Measurements from ENCODE around the gene PFKFB4.

The PFKFB4 gene

DNA sequence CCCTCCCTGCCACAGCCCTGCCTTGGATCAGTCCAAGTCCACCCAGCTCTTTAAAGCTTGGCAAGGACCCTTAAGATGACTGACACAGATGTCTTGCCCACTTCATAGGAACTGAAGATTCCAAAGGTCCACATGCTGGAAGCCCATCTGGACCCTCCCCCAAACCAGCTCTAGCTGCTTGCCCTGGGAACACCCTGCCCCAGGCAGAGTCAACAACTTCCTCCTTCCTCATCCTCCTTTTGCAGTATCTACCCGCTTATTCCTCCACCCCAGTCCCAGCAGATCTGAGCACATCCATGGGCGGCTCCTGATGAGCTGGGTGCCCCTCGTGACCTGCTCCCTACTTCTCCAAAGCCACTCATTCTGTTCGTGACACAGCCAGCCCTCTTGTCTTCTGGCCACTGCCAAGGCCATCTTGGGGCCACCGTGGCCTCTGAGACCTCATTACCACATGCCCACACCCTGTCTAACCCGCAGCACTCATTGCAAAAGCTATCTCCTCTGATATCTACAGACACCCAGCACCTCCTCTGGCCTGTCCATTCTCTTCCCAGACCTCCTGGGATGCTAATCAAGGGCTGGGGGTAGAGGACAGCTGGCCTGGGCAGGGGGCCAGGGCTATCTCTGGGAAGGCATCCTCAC, 2.0 kb upstream of the PFKFB4 start:
- Histone ChIP-seq H3K27me3 (ENCODE audit: insufficient read depth, poor library complexity, severe bottlenecking) (no peaks in the 10 kb centered on the region), H3K4me3 (replicated peaks; ENCODE audit: insufficient read depth, low read length) (no peak overlapping the region), H3K27ac (replicated peaks) (peak overlapping the region; percentile 42)
- TF ChIP-seq, protein P1, sequence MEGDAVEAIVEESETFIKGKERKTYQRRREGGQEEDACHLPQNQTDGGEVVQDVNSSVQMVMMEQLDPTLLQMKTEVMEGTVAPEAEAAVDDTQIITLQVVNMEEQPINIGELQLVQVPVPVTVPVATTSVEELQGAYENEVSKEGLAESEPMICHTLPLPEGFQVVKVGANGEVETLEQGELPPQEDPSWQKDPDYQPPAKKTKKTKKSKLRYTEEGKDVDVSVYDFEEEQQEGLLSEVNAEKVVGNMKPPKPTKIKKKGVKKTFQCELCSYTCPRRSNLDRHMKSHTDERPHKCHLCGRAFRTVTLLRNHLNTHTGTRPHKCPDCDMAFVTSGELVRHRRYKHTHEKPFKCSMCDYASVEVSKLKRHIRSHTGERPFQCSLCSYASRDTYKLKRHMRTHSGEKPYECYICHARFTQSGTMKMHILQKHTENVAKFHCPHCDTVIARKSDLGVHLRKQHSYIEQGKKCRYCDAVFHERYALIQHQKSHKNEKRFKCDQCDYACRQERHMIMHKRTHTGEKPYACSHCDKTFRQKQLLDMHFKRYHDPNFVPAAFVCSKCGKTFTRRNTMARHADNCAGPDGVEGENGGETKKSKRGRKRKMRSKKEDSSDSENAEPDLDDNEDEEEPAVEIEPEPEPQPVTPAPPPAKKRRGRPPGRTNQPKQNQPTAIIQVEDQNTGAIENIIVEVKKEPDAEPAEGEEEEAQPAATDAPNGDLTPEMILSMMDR (IDR thresholded peaks at IDR 0.05; ENCODE audit: insufficient read depth, low read length) = no peak
- TF ChIP-seq, protein P2, sequence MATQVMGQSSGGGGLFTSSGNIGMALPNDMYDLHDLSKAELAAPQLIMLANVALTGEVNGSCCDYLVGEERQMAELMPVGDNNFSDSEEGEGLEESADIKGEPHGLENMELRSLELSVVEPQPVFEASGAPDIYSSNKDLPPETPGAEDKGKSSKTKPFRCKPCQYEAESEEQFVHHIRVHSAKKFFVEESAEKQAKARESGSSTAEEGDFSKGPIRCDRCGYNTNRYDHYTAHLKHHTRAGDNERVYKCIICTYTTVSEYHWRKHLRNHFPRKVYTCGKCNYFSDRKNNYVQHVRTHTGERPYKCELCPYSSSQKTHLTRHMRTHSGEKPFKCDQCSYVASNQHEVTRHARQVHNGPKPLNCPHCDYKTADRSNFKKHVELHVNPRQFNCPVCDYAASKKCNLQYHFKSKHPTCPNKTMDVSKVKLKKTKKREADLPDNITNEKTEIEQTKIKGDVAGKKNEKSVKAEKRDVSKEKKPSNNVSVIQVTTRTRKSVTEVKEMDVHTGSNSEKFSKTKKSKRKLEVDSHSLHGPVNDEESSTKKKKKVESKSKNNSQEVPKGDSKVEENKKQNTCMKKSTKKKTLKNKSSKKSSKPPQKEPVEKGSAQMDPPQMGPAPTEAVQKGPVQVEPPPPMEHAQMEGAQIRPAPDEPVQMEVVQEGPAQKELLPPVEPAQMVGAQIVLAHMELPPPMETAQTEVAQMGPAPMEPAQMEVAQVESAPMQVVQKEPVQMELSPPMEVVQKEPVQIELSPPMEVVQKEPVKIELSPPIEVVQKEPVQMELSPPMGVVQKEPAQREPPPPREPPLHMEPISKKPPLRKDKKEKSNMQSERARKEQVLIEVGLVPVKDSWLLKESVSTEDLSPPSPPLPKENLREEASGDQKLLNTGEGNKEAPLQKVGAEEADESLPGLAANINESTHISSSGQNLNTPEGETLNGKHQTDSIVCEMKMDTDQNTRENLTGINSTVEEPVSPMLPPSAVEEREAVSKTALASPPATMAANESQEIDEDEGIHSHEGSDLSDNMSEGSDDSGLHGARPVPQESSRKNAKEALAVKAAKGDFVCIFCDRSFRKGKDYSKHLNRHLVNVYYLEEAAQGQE (IDR thresholded peaks at IDR 0.05; ENCODE audit: insufficient replicate concordance, low read depth) = no peak
- TF ChIP-seq GABPA (IDR thresholded peaks at IDR 0.05; ENCODE audit: low read depth) = no peak
- no peak for TF ChIP-seq SPI1 (IDR thresholded peaks at IDR 0.05; ENCODE audit: borderline replicate concordance, low read depth)
- no peak for TF ChIP-seq POLR2AphosphoS5 (IDR thresholded peaks at IDR 0.05; ENCODE audit: low read depth)
- peak; percentile 74 to 78 for DNase-seq (ENCODE audit: low read depth in 1 of 2, low spot score in 1 of 2)

DNA sequence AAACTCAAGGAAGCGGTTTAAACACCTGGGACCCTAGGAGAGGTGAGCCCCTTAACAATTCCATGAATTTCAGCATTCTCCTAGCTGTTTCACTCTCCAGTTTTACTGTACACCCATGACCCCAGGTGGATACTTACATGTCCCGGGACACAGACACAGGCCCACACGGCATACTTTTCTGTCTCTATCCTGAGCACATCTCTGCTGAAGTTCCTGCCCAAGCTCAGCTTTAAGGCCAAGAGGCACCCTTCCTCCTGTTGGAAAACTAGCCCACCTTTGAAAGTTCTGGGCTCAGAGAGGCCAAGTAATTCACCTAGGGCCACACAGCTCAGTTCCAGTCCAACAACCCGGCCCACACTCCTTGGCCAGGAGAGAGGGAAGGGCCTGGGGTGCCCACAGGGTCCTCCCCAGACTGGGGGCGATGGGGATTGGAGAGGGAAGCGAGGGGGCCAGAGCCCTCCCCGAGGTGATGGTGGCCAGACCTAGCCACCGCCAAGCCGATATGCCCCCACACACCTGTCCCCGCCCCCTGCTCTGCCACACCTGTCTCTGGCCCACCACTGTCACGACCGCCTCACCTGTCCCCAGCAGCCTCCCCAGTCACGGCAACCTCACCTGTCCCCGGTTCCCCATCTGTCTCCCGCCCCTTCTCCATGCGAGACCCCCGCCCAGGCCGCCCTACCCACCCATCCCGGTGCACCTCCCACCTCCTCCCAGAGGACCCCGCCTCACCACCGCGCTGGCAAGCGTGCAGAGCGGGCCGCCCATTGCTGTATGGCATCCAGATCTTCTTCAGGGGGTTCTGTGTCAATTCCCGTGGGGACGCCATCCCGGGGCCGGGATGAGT, 431 bp downstream of the PFKFB4 start:
- TF ChIP-seq GABPA (IDR thresholded peaks at IDR 0.05; ENCODE audit: low read depth) (no peak), POLR2AphosphoS5 (IDR thresholded peaks at IDR 0.05; ENCODE audit: low read depth) (no peak)
- TF ChIP-seq, protein P2 (IDR thresholded peaks at IDR 0.05; ENCODE audit: insufficient replicate concordance, low read depth) = no peak
- H3K27ac ChIP-seq (replicated peaks) = peak overlapping the region; percentile 92; the same call in 1 of the 2 replicates
- peak overlapping the region; percentile 74 for H3K4me3 ChIP-seq (replicated peaks; ENCODE audit: insufficient read depth, low read length)
- no peaks in the 10 kb centered on the region for H3K27me3 ChIP-seq (ENCODE audit: insufficient read depth, poor library complexity, severe bottlenecking)
- DNase-seq (ENCODE audit: low read depth in 1 of 2, low spot score in 1 of 2) = no peak

DNA sequence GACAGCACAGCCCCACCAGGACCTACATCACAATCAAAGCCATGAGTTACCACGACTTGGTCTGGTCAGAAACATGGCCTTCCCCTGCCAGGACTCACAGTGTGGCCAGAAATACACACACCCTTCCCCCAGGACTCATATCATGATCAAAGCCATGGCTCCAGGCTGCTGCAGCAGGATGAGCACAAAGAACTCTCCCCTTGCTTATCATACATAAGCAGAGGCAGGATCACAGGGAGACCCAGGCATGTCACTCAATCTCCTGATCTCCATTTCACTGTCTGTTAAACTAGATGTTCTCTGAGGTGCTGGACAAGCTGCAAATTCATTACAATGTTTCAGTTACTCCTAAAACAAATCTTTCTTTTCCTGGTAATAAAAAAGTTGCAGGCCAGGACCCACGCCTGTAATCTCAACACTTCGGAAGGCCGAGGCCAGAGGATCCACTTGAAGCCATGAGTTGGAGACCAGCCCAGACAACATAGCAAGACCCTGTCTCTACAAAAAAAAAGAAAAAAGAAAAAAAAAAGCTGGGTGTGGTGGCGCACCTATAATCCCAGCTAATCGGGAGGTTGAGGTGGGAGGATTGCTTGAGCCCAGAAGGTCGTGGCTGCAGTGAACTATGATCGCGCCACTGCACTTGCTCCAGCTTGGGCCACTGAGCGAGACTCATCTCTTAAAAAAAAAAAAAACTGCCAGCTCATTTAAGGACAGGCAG, 1.2 kb downstream of the PFKFB4 start:
- H3K27ac ChIP-seq (replicated peaks) = no peak overlapping the region
- TF ChIP-seq, protein P1 (IDR thresholded peaks at IDR 0.05; ENCODE audit: insufficient read depth, low read length) = no peak
- TF ChIP-seq SPI1 (IDR thresholded peaks at IDR 0.05; ENCODE audit: borderline replicate concordance, low read depth) (no peak), POLR2AphosphoS5 (IDR thresholded peaks at IDR 0.05; ENCODE audit: low read depth) (no peak), GABPA (IDR thresholded peaks at IDR 0.05; ENCODE audit: low read depth) (no peak)
- TF ChIP-seq, protein P2 (IDR thresholded peaks at IDR 0.05; ENCODE audit: insufficient replicate concordance, low read depth) = no peak
- DNase-seq (ENCODE audit: low read depth in 1 of 2, low spot score in 1 of 2) = no peak
- H3K4me3 ChIP-seq (replicated peaks; ENCODE audit: insufficient read depth, low read length) = peak overlapping the region; percentile 74; the same call in 1 of the 2 replicates
- no peaks in the 10 kb centered on the region for H3K27me3 ChIP-seq (ENCODE audit: insufficient read depth, poor library complexity, severe bottlenecking)
